Adipose tissue (tissue), 3 donors: ENCODE data around the gene PEPD. TPM values are rescaled to one million over a fixed set of nuclear protein-coding genes. Genes with fewer than 3 reads are reported as not detected.
"Not testable (repeated sequence)": the region's sequence is repeated elsewhere in the genome, so short reads cannot be mapped to it uniquely, and the experiment has no call there.

Experiments used
- H3K27ac ChIP-seq: one replicate; pipeline ENCODE4 v1.5.1; 2013; ENCODE audit warnings: low read depth, low read length
- WGBS, 3 donors: extraction: QIAGEN DNeasy Blood & Tissue Kit; methylation state at CpG; one replicate each; pipeline ENCODE4 v1.1.7; 2013; 5-methylcytosine and 5-hydroxymethylcytosine counted together
- polyA plus RNA-seq, 3 donors: library from polyadenylated mRNA; stranded (reverse); fragments of 200-250 nt; gene quantifications; one replicate each; pipeline ENCODE4 v1.2.3, GENCODE V29; 2013
- donor health status: healthy with polysubstance abuse.
- donor health status: Bipolar disorder and iron deficiency.
- donor health status: healthy.

The PEPD gene
- polyA plus RNA-seq, 3 donors: 23.5 to 129 (median 79.8) TPM

GRCh38 chr19:33504058-33504444 lies 17.5 kb downstream of the PEPD start:
- no peak overlapping the region for H3K27ac ChIP-seq
- 81 to 90% (median 82%) methylated on average over 5 of the region's 5 CpGs for WGBS, 3 donors

GRCh38 chr19:33503433-33504057 lies 18.0 kb downstream of the PEPD start:
- 87 to 89% (median 88%) methylated on average over 21 of the region's 21 CpGs for WGBS, 3 donors

GRCh38 chr19:33503030-33503429 lies 18.6 kb downstream of the PEPD start:
- WGBS, 3 donors: 81 to 91% (median 86%) methylated on average over 6 of the region's 6 CpGs

More at GRCh38 chr19:33503433-33504057, 18.0 kb downstream of the PEPD start:
- H3K27ac ChIP-seq: no peak overlapping the region

DNA sequence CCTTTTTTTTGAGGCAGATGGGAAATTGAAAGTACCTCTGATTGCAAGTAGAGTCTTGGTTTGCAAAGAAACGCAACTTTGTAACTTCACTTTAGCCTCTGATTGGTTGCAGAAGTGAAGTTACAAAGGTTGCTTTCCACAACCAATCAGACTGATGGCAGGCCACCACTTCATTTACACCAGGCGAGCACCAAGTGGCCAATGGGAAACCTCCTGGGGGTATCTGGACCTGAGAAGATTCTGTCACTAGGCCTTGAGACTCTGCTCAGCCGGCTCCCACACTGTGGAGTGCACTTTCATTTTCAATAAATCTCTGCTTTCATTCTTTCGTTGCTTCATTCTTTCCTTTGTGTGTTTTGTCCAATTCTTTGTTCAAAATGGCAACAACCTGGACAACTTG lies 19.1 kb downstream of the PEPD start:
- H3K27ac ChIP-seq: no peak overlapping the region
- WGBS, 3 donors: 87 to 97% (median 94%) methylated on average over 4 of the region's 4 CpGs

More at GRCh38 chr19:33503030-33503429, 18.6 kb downstream of the PEPD start:
- no peak overlapping the region for H3K27ac ChIP-seq

GRCh38 chr19:33501693-33502356 lies 19.8 kb downstream of the PEPD start:
- no peak overlapping the region for H3K27ac ChIP-seq
- WGBS, 3 donors: 92 to 94% (median 93%) methylated on average over 8 of the region's 8 CpGs

DNA sequence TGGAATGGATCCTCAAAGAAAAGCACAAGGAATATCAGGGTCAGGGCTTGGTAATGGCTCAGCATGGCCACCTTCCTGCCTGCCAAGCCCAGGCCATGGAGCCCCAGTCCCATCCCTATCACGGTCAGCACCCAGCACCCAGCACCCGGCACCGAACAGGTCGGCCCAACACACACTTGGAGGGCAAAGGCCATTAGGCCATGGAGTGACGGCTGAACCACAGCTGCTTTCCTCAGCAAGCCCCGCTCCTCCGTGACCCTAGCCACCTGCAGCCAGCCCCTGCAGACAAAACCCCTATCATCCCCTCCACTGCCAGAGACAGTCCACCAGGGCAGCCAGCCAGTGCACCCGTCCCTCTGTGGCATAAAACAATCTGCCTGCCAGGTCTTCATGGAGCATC lies 20.6 kb downstream of the PEPD start:
- 92 to 96% (median 93%) methylated on average over 8 of the region's 8 CpGs for WGBS, 3 donors
- H3K27ac ChIP-seq: no peak overlapping the region

- 96% methylated on average over 13 of the region's 13 CpGs for WGBS, 3 donors
- no peak overlapping the region for H3K27ac ChIP-seq
Observed at GRCh38 chr19:33500586-33500985, 21.0 kb downstream of the PEPD start.

DNA sequence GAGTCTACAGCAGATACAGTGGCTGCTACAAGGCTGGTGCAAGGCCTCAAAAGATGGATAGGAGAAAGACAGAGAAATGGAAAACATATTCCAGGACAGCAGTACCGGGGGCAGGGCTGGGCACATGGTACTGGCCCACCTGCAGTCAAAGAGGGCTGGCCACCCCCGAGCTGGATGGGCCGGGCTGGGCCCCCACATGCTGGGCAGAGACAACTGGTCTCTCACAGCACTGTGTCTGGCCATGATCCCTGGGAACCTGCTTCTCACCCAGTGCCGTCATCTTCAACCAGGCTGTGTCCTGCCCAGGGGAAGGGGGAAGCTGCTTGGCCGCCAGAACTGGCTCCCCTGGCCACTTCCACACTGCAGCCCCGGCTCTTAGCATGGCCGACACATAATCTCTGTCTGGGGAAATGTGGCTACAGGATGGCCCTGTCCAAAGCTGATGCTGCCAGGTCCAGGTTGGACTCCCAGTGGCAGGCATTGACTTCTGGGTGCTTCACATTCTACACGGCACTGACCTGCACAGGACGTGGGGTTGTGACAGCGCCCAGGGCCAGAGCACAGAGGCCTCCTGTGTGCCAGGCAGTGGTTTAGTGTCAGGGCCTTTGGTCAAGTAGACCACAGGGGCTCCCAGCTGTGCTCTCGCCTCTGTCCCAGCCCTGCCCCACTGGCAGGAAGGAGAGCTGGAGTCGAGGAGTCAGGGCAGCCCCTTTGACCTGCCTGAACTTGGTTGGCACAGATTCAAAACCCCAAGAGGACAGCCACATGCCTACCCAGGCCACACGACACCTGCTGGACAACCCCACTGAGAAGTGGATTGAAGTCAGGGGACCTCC lies 21.7 kb downstream of the PEPD start:
- H3K27ac ChIP-seq: no peak overlapping the region
- WGBS, 3 donors: 84 to 85% (median 85%) methylated on average over 12 to 13 of the region's 13 CpGs

GRCh38 chr19:33499248-33499647 lies 22.3 kb downstream of the PEPD start:
- no peak overlapping the region for H3K27ac ChIP-seq
- 70 to 79% (median 75%) methylated on average over 6 of the region's 6 CpGs for WGBS, 3 donors

GRCh38 chr19:33498391-33499000 lies 23.1 kb downstream of the PEPD start:
- WGBS, 3 donors: 83 to 97% (median 95%) methylated on average over 10 of the region's 10 CpGs
- H3K27ac ChIP-seq: no peak overlapping the region

DNA sequence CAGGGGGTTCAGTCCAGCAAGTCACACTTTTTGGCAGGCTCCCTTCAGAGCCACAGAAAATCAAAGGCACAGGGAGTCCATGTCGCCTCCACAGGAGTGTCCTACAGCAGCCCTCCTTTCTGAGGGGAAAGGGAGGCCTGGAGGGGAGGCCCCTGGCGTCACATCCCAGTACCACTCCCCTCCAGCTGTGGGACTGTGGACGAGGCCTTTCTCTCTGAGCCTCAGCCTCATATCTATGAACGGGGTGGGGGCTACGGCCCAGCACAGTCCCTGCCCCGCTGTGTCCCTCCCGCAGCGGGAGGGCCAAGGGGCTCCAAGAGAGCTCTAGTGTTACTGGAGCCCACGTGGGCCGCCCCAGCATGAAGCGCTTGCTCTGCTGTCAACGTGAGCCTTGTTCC lies 23.8 kb downstream of the PEPD start:
- WGBS, 3 donors: 90 to 96% (median 93%) methylated on average over 10 to 12 of the region's 12 CpGs
- H3K27ac ChIP-seq: no peak overlapping the region

GRCh38 chr19:33497131-33497777 lies 24.3 kb downstream of the PEPD start:
- 89 to 95% (median 93%) methylated on average over 15 of the region's 15 CpGs for WGBS, 3 donors
- H3K27ac ChIP-seq: no peak overlapping the region

DNA sequence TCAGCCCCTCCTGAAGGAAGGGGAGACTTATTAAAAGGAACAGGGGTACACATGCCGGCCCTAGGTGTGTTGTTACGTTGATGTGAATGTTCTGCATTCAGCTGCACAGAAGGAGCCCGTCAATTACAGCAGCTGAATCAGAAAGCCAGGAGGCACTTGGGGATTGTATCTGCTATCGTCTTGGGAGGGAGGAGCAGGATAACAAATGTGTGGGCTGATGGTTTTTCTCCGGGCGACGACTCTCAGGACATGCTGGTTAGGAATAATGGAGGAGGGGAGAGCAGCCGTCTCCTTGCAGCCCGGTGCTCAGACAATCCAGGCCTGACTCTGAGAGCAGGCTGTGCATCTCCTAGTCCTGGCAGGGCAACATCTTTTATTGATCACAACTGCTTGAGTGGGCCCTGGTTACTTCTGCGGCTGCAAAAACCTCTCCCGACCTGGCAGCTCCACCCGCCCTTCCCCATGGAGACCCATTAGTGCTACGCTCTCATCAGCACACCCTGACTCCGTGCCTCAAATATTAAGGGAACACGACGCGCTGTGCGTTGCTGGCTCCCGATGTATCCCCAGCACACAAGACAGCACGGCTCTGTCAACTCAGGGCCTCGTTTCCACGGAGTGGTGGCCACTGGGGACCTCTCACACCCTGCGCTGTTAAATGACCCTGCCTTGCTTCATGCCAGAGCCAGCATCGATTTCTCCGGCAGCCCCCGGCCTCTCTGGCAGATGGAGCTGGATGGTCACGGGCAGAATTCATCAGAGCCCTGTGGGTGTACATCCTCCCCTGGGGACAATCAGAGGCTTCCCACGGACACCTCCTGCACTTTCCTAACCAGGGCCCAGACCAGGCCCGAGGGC lies 25.3 kb downstream of the PEPD start:
- 77 to 87% (median 78%) methylated on average over 29 of the region's 29 CpGs for WGBS, 3 donors
- no peak overlapping the region for H3K27ac ChIP-seq

DNA sequence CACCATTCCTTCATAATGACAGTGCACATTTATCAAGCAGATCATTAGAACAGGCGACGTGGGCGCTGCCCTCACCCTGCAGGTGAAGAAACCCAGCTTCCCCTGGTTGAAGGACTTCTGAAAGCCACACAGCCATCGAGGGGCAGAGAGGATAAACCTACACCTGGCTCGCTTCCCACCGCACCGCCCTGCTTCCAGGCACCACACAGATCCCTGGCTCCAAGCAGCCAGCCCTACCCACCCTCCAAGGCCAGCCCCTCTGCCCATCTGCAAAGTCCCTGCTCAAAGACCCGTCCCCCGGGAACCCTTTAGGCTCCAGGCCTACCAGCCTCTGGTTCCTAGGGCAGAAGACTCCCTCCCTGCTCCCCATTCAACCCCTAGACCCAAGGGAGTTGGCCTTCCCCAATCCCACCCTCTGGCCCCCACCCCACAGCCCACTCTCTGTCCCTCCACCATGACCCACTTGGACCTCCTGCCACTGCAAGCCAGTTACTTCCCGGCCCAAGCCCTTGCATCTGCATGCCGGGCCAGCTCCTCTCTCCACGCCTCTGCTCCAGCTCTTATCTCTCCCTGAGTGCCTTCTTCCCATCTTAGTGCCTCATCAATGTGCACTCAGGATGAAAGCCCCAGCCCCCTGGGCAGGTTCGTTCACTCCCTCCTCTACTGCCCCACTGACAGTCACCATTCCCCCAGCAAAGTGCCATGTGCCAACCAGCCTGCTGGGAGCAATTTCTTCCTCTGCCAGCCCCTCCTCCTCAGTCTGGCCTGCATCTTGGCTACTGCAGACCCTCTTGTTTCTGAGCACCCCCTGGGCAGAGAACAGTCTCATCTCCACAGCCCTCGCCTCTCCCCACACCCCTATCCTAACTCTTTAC lies 28.0 kb downstream of the PEPD start:
- no peak overlapping the region for H3K27ac ChIP-seq
- WGBS, 3 donors: 87 to 94% (median 93%) methylated on average over 14 of the region's 14 CpGs

GRCh38 chr19:33492951-33493350 lies 28.6 kb downstream of the PEPD start:
- 91 to 92% (median 91%) methylated on average over 8 of the region's 8 CpGs for WGBS, 3 donors
- no peak overlapping the region for H3K27ac ChIP-seq

GRCh38 chr19:33492090-33492489 lies 29.5 kb downstream of the PEPD start:
- 94 to 98% (median 97%) methylated on average over 7 of the region's 7 CpGs for WGBS, 3 donors
- H3K27ac ChIP-seq: no peak overlapping the region

DNA sequence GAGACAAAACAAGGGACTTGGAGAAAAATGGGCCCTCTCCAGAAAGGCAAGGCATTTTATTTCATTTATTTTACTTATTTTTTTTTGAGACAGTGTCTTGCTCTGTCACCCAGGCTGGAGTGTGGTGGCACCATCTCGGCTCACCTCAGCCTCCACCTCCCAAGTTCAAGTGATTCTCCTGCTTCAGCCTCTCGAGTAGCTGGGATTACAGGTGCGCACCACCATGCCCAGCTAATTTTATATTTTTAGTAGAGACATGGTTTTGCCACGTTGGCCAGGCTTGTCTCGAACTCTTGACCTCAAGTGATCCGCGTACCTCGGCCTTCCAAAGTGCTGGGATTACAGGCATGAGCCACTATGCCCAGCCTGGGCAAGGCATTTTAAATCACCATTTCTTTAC lies 31.0 kb downstream of the PEPD start:
- 94% methylated on average over 8 of the region's 8 CpGs for WGBS, 3 donors

More for the DNA sequence above, 31.0 kb downstream of the PEPD start:
- not testable (repeated sequence) for H3K27ac ChIP-seq
